Measurements from ENCODE around the gene DEFB124. TPM values are rescaled to one million over a fixed set of nuclear protein-coding genes. Genes with fewer than 3 reads are reported as not detected.
"Not testable (repeated sequence)": the region's sequence is repeated elsewhere in the genome, so short reads cannot be mapped to it uniquely, and the experiment has no call there.

Gene DEFB124
- not detected in 2 replicates for total RNA-seq

GRCh38 chr20:31474758-31475427, at the start of gene DEFB124, which contains the start of gene REM1:
DEFB124 (minus strand) TSS chr20:31475127; CDS start chr20:31473013, 2,114 bp downstream.
REM1 (plus strand) TSS chr20:31475288; CDS start chr20:31476446, 1,158 bp downstream.
- Histone ChIP-seq H3K27me3 (ENCODE audit: control insufficient read depth, insufficient read depth, low read length) (peaks cover 26% of the 10 kb centered on the region), H3K36me3 (ENCODE audit: control insufficient read depth, insufficient read depth, low read length) (no peaks in the 10 kb centered on the region), H3K4me3 (ENCODE audit: low read depth, low read length) (no peak within 1 kb of the TSS)
- no peak for DNase-seq (ENCODE audit: low read depth)
- TF ChIP-seq CTCF (IDR thresholded peaks at IDR 0.05; ENCODE audit: insufficient read depth, low read length, poor library complexity, severe bottlenecking): no peak

DNA sequence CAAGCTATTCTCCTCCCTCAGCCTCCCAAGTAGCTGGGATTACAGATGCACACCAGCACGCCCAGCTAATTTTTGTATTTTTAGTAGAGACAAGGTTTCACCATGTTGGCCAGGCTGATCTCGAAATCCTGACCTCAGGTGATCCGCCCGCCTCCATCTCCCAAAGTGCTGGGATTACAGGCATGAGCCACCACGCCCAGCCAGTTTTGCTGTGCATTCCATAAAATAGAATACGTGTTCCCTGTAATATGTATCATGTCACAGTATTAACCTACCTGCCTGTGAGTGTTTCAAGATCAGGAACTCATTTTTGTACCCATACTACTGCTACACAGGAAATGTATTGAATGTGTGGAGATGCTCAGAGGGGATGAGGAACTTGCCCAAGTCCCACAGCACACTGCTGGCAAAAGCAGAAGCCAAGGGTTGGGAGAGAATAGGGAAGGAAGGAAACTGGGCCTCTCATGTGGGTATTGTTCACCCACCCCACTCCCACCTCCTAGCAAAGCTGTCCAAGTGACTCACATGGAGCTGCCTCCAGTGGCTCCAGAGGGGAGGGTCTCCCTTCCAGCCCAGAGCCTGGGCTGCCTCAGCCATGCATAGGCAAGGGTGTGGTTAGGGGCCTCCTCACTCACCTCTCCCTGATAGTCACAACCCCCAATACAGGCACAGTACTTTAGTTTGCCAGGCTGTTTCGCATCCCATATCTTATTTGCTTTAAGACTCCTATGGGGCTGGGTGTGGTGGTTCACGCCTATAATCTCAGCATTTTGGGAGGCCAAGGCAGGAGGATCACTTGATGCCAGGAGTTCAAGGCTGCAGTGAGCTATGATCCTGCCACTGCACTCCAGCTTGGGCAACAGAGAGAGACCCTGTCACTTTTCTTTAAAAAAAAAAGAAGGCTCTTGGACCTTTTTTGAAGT, 48.7 kb upstream of the DEFB124 start:
- TF ChIP-seq CTCF (IDR thresholded peaks at IDR 0.05; ENCODE audit: insufficient read depth, low read length, poor library complexity, severe bottlenecking): no peak
- H3K27me3 ChIP-seq (ENCODE audit: control insufficient read depth, insufficient read depth, low read length): no peaks in the 10 kb centered on the region
- peaks cover 2% of the 10 kb centered on the region for H3K36me3 ChIP-seq (ENCODE audit: control insufficient read depth, insufficient read depth, low read length)
- no peak overlapping the region for H3K4me3 ChIP-seq (ENCODE audit: low read depth, low read length)
- DNase-seq (ENCODE audit: low read depth): no peak

DNA sequence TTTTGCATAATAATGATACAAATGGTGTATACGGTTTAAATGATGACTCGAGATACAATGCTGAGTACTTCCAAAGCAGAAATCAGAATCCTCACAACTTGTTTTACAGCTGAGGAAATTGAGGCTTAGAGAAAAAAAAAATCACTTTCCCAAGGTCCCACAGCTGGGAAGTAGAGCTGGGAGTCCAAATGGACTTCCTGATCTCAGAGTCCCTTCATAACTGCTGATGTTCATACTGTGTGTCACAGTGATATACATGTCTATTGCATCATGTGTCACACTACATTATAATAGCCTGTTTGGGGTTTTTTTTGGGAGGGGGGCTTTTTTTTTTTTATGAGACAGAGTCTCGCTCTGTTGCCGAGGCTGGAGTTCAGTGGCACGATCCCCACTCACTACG, 47.8 kb upstream of the DEFB124 start:
- Histone ChIP-seq H3K36me3 (ENCODE audit: control insufficient read depth, insufficient read depth, low read length) (peaks cover 2% of the 10 kb centered on the region), H3K4me3 (ENCODE audit: low read depth, low read length) (no peak overlapping the region), H3K27me3 (ENCODE audit: control insufficient read depth, insufficient read depth, low read length) (no peaks in the 10 kb centered on the region)
- no peak for TF ChIP-seq CTCF (IDR thresholded peaks at IDR 0.05; ENCODE audit: insufficient read depth, low read length, poor library complexity, severe bottlenecking)
- no peak for DNase-seq (ENCODE audit: low read depth)

GRCh38 chr20:31521267-31521666, 46.3 kb upstream of the DEFB124 start:
- not testable (repeated sequence) for H3K27me3 ChIP-seq (ENCODE audit: control insufficient read depth, insufficient read depth, low read length); H3K4me3 ChIP-seq (ENCODE audit: low read depth, low read length); H3K36me3 ChIP-seq (ENCODE audit: control insufficient read depth, insufficient read depth, low read length)

DNA sequence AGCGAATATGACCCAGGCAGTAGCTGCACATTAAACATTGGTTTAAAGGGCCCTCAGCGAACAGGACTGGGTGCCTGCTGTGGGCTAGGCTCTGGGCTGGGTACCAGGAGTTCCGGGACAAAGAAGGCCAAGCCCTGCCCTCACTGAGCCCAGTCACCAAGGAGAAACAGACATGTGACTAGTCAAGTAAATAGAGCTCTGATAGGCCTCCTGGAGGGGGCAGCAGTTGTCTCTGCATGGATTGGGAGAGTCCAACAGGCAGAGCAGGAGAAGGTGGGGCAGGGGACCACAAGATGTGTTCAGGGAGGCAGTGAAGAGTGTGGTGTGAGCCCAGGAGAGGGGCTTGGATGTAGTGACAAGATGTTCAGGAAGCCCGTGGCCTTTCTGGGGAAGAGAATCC, 42.4 kb upstream of the DEFB124 start:
- Histone ChIP-seq H3K36me3 (ENCODE audit: control insufficient read depth, insufficient read depth, low read length) (peaks cover 2% of the 10 kb centered on the region), H3K4me3 (ENCODE audit: low read depth, low read length) (no peak overlapping the region), H3K27me3 (ENCODE audit: control insufficient read depth, insufficient read depth, low read length) (no peaks in the 10 kb centered on the region)
- peak; percentile 19 for DNase-seq (ENCODE audit: low read depth)
- peak; percentile 51 for TF ChIP-seq CTCF (IDR thresholded peaks at IDR 0.05; ENCODE audit: insufficient read depth, low read length, poor library complexity, severe bottlenecking)

More at GRCh38 chr20:31521267-31521666, 46.3 kb upstream of the DEFB124 start:
- DNase-seq (ENCODE audit: low read depth): not testable (repeated sequence)

DNA sequence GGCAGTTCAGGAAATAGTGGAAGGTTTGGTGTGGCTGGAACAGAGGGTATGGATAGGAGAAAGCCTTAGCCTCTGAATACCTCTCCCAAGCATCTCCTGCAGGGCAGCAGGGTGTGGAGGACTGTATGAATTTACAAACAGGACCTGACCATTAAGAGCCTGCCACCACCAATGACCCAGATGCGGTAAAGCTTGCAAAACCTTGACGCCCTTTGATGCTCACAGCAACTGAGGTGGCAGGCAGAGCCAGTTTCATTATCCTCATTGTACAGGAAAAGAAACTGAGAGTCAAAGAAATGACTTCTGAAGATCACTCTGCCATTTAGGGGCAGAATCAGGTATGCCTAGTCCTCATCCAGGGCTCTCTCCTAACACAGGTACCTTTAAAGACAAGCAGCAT, 41.7 kb upstream of the DEFB124 start:
- Histone ChIP-seq H3K36me3 (ENCODE audit: control insufficient read depth, insufficient read depth, low read length) (peaks cover 2% of the 10 kb centered on the region), H3K27me3 (ENCODE audit: control insufficient read depth, insufficient read depth, low read length) (no peaks in the 10 kb centered on the region), H3K4me3 (ENCODE audit: low read depth, low read length) (no peak overlapping the region)
- DNase-seq (ENCODE audit: low read depth): no peak
- no peak for TF ChIP-seq CTCF (IDR thresholded peaks at IDR 0.05; ENCODE audit: insufficient read depth, low read length, poor library complexity, severe bottlenecking)

Data from kidney epithelial cell (primary cell).